HG03565 (cell line): ENCODE data around the gene FCHO2.
A peak's percentile ranks its signal among the peaks of the same experiment; 100 is the strongest.
"Not testable (repeated sequence)": the region's sequence is repeated elsewhere in the genome, so short reads cannot be mapped to it uniquely, and the experiment has no call there.

Experiments used
- ATAC-seq: cut with Tn5 transposase; IDR thresholded peaks from one replicate; pipeline ENCODE4 v1.9.1; 2021; ENCODE audit warnings: mild to moderate bottlenecking, moderate library complexity; ENCODE audit not compliant: unreplicated experiment

FCHO2 gene

DNA sequence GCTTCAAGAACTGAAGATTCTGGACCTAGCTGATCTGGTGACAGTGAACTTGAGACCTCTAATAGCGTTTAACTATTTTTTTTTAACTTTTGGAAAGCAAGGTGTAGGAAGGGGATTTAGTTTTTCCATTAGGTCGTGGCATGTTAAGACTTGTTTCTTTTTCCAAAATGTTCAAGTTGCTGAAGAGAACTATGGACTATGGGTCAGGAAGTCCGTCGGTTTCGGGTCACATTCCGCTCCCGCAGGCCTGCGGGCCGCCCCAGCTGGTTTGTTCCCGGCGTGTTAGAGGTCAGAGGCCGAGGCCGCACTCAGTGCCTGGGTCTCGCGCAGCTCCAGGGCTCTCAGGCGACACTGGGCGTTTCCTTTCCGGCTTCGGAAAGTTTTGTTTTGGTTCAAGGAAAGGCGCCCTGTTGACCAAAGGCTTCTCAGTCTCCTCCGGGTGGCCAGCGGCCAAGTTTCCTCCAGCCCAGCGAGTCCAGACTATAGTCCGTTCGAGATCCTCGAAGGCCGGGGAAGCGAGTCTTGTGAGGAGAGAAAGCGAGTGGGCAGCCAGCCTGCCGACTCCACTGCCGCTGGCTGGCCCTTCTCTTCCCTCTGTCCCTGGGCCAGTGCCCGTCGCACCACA lies 586 bp upstream of the FCHO2 start:
- peak; percentile 9 for ATAC-seq

DNA sequence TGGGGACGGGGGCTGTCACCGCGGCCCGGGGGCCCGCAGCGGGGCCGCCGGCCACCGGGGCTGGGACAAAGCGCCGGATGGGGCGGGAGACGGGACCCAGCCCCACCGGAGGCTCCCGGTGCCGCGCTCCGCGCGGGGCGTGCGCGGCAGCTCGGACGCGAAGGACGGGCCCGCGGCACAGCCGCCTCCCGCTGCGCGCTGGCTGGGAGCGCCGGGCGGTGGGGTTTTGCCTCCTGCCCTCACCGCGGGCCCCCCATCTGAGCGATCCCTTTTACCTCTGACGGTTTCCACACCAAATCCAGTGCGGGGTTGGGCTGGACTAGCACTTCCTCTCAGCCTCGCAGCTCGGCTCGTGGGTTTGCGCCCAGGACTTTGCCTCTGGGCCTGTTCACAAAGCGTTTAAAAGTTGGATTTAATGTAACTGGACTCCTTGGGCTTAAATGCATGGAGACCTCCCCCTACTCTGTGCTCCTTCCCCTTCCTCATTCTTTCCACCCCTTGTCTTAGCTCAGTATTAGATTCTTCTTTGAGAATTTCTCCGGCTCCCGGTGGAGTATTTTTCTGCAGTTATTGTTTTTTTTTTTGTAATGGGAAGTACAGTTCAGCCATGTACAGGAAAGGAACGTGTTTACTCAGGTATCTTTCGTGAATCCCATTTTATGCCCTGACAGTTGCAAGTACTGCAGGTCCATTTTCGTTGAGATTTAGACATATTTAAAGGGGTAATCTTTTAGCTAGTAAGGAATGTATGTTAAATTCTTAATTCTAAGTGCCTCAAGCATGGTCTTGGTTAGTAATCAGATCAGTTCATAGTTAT lies 691 bp downstream of the FCHO2 start:
- ATAC-seq: peak; percentile 23

DNA sequence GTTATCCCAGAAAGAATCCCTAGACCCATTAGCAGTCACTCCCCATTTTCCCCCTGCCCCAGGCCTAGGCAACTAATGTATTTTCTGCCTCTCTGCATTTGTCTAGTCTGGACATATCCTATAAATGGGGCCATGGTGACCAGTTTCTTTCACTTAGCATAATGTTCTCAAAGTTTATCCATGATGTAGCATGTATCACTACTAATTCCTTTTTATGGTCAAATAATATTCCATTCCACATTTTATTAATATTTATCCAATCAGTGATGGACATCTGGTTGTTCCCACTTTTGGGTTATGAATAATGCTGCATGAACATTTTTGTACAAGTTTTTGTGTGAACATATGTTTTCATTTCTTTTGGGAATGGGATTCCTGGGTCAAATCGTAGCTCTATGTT lies 1.5 kb downstream of the FCHO2 start:
- no peak for ATAC-seq

DNA sequence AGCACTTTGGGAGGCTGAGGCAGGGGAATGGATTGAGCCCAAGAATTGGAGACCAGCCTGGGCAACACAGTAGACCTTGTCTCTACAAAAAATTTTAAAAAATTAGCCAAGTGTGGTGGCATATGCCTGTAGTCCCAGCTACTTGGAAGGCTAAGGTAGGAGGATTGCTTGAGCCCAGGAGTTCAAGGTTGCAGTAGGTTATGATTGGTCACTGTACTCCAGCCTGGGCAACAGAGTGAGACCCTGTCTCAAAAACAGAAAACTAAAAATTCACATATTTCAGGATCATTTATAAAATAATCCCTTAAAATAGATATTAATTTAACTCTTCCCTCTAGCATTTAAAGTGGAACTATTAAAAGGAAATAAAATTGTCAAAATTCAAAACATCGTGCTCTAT lies 3.4 kb downstream of the FCHO2 start:
- no peak for ATAC-seq

DNA sequence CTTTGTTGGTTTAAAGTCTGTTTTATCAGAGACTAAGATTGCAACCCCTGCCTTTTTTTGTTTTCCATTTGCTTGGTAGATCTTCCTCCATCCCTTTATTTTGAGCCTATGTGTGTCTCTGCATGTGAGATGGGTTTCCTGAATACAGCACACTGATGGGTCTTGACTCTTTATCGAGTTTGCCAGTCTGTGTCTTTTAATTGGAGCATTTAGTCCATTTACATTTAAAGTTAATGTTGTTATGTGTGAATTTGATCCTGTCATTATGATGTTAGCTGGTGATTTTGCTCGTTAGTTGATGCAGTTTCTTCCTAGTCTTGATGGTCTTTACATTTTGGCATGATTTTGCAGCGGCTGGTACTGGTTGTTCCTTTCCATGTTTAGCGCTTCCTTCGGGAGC lies 18.6 kb downstream of the FCHO2 start:
- ATAC-seq: not testable (repeated sequence)

DNA sequence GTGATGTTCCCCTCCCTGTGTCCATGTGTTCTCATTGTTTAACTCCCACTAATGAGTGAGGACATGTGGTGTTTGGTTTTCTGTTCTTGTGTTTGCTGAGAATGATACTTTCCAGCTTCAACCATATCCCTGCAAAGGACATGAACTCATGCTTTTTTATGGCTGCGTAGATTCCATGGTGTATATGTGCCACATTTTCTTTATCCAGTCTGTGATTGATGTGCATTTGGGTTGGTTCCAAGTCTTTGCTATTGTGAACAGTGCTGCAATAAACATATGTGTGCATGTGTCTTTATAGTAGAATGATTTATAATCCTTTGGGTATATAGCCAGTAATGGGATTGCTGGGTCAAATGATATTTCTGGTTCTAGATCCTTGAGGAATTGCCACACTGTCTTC lies 21.0 kb downstream of the FCHO2 start:
- ATAC-seq: not testable (repeated sequence)

DNA sequence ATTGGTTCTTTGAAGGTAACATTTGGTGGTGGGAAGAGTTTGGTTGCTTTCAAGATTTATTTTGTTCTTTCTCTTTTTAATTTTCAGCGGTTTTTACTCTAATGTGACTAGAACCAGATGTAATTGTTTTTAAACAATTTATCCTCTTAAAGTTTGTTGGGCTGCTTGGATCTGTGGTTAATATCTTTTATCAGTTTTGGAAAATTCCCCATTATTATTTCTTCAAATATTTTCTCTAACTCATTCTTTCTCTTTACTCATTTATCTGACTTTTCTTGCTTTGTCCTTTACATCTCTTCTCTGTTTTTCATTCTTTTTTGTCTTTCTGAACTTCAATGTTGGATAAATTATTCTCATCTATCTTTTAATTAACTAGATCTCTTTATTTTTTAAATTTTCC lies 29.9 kb downstream of the FCHO2 start:
- no peak for ATAC-seq

DNA sequence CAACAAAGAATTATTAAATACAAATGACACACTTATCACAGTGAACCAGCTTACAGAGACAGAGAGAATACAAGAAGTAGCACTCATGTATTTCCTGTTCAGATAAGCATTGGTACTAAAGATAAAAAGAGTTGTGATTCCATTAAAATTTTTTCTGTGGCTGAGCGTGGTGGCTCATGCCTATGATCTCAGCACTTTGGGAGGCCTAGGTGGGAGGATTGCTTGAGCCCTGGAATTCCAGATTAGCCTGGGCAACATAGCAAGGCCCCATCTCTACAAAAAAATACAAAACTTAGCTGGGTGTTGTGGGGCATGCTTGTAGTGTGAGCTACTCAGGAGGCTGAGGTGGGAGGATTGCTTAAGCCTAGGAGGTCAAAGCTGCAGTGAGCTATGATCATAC lies 32.9 kb downstream of the FCHO2 start:
- no peak for ATAC-seq

DNA sequence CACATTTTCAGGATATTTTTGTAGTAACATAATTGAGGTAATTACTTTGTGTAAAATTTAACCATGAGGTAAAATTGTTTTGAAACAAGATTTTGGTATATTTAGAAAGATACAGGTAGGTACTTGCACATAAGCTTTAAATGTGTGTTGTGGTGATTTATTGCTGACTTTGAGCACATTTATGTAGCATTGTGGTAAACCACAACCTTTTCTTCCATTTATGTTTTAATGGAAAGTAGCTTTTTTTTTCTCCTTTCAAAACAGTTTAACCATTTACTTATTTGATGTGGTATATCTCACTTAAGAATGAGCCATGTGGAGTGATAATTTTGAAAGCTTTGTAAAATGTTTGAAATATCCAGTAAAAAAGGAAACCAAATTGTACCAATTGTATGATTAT lies 35.6 kb downstream of the FCHO2 start:
- ATAC-seq: no peak

DNA sequence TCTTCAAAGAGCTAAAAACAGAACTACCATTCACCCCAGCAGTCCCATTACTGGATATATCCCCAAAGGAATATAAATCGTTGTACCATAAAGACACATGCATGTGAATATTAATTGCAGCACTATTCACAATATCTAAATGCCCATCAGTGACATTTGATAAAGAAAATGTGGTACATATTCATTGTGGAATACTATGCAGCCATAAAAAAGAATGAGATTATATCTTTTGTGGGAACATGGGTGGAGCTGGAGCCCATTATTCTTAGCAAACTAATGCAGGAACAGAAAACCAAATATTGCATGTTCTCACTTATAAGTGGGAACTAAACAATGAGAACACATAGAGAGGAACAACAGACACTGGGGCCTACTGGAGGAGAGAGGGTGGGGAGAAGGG lies 38.7 kb downstream of the FCHO2 start:
- no peak for ATAC-seq

DNA sequence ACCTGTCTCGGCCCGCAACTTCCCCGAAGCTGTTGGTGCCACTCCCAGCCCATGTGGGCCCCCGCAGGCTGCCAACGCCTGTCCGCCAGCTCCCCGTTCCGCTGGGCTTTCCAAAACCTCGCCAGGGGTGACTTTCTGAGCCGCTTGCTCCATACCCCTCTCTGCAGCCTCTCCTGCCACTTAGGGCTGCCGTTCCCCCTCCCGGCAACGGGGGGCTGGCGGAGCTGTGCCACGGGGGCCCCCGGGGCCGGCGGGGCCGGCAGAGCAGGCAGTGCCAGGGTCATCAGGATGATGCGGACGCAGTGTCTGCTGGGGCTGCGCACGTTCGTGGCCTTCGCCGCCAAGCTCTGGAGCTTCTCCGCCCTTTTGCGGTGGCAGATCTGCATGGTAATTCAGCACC lies 40.8 kb downstream of the FCHO2 start:
- no peak for ATAC-seq

DNA sequence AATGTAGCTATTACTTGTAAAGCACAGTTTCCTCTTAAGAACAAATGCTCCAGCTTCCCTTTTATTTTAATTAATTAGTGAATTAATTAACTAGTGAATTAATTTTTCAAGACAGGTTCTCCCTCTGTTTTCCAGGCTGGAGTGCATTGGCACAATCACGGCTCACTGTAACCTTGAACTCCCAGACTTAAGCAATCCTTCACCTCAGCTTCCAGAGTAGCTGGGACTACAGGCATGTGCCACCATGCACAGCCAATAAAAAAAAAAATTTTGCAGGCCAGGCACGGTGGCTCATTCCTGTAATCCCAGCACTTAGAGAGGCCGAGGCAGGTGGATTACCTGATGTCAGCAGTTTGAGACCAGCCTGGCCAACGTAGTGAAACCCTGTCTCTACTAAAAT lies 44.1 kb downstream of the FCHO2 start:
- ATAC-seq: no peak

DNA sequence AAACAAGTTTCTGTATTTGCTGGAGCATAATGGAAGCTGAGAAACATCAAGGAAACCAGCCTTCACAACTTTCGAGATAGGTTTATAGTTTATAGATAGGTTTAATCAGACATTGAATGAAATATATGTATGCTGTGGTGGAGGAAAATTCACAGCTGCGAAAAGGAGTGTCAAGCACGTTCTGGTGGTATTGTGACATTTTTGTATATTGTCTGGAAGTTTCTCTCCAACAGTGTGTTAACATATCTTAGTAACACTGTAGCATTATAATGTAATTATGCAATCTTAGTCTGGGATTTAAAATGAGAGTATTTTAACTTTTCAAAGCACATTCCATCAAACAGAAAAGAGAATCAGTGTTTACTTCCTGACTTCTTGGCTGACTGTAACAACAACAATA lies 50.0 kb downstream of the FCHO2 start:
- no peak for ATAC-seq

DNA sequence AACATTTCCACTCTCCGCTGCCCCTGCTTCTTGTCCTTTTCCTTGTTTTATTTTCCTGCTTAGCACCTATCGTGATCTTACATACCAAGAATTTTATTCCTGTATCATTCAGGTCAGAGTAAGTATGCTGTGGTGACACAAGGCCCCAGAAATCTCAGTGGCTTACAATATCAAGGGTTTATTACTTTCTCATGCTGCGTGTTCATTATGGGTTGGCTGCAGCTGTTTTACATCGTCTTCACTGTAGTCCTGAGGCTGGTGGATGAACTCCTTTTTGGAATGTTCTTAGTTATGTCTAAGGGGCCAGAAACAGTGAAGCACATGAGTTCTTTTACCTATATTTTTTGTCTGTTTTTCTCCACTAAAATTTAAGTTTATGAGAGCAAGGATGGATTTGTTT lies 51.2 kb downstream of the FCHO2 start:
- ATAC-seq: no peak

DNA sequence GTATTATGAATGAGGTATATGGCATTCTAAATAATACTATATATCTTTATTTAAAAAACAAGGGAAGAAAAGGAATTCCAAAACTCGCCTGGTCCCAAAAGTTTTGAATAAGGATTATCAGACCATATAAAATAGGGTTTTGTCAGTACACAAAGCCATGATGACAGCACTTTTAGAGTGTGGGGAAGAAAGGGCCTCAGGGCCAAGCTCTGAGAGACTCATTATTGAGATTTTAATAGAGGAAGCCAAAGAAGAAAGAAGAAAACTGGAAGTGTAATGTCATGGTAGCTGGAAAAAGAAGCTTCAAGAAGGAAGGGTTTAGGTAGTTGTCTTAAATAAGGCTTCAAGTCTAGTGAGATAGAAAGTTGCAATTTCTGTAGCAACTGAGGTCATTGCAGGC lies 53.0 kb downstream of the FCHO2 start:
- ATAC-seq: no peak

DNA sequence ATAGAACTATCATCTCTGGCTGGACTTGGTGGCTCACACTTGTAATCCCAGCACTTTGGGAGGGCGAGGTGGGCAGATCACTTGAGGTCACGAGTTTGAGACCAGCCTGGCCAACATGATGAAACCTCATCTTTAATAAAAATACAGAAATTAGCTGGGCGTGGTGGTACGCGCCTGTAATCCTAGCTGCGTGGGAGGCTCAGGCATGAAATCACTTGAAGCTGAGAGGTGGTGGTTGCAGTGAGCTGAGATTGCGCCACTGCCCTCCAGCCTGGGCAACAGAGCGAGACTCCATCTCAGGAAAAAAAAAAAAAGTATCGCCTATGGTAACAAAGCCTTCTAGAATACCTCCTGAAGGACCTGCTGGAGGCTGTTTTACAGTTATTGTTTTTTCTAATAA lies 55.8 kb downstream of the FCHO2 start:
- not testable (repeated sequence) for ATAC-seq

DNA sequence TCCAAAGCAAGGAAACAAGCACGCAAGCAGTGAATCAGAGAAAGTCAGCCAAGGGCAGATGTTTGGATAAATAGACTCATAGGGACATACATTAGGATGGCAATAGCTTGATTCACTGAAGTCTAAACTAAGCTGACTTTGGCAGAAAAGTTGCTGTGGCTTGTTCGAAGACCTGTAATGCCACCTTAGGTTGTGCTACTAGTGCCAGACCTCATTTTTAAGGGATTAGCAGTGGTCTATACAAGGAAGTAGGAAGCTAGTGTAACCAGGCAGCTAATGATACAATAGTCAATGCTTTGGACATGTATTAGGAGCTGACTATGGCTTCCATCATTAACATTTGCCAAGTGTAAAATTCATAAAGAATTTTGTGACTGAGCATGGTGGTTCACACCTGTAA lies 63.1 kb downstream of the FCHO2 start:
- no peak for ATAC-seq

DNA sequence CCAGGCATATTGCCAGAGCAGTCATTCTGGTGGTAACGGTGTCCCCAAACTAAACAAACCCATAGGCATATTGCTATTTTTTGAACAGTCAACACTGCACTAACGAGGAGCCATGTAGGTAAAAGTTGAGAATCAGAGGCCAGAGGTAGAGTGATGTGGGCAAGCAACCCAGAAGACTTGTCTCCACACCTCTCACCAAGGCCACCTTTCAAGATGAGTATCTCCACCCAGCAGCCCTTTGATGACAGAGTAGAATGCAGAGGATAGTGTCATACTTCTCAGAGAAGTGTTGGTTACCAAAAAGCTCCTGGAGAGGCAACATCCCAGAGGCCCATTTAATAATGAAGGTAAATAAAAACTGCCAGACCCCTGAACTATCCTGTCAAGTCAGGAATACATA lies 63.9 kb downstream of the FCHO2 start:
- no peak for ATAC-seq

DNA sequence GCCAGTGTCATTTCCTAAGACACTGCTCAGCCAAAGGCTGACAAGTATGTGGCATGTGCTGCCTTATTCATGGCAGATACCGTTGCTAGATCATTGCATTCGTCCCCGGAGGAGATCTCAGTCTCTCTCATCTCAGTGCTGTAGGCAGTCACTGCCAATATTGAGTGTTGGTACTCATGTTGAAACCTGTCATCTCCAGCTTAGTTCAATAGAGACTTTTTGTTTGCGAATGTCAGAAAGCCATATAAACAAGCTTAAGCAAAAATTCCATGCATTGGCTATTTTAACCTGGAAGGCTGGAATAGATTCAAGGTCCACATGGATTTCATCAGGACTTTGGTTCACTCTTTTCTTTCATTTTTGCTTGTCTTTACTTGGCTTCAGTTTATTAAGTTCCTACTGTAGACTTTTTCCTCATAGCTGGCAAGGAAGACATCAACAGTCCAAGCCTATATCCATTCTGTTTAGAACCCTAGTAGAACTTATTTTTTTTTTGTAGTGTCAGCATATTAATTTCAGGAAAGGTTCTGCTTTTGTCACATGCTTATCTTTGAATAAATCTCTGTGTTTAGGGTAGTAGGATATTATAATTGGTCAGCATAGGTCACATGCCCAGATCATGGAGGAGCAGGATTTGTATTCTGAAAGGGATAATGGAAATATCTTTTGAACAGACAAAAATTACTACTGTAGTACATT lies 66.8 kb downstream of the FCHO2 start:
- ATAC-seq: no peak

DNA sequence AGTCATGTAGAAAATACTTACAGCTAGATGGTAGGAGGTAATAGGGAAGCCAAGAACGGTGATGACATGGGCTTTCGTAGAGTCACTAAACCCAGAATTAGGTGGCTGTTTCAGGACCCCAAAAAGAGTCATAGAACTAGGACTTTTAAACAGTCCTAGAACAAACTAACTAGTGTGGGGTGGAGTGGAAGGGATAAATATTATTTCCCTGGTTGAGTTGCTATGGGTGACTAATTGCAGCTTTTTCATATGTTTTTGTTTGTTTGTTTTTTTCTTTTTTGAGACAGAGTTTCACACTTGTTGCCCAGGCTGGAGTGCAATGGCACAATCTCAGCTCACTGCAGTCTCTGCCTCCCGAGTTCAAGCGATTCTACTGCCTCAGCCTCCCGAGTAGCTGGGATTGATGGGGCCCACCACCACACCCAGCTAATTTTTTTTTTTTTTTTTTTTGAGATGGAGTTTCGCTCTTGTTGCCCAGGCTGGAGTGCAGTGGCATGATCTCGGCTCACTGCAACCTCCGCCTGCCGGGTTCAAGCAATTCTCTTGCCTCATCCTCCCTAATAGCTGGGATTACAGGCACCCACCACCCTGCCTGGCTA lies 69.2 kb downstream of the FCHO2 start:
- ATAC-seq: not testable (repeated sequence)

DNA sequence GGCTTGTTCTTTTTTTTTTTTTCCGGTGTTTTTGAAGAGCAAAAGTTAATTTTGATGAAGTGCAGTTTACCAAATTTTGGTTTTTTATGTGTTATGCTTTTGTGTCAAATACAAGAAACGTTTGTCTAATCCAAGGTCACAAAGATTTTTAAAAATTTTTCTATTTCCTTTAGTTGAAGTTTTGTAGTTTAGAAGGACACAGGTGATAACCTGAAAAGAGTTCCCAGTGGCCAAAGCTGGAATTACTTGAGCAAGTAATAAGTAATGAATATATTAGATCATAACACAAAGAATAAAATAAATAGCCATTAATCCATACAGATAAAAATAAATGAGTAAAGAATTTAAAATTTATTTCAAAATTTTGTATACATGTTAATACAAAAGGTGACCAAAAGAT lies 71.5 kb downstream of the FCHO2 start:
- ATAC-seq: no peak

DNA sequence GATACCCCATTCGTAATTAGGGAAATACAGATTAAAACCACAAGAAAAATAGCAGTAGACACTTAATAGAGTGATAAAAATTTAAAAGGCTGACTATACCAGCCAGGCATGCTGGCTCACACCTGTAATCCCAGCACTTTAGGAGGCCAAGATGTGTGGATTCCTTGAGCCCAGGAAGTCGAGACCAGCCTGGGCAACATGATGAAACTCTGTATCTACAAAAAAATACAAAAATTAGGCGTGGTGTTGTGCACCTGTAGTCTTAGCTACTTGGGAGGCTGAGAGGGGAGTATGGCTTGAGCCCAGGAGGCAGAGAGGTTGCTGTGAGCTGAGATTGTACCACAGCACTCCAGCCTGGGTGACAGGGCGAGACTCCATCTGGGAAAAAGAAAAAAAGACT lies 72.0 kb downstream of the FCHO2 start:
- ATAC-seq: no peak
